Endothelial cell of umbilical vein (primary cell): ENCODE measurements around the gene TUFM. TPM values are rescaled to one million over a fixed set of nuclear protein-coding genes. Genes with fewer than 3 reads are reported as not detected.

Experiments used
- BruUV-seq: library from RNA; stranded (reverse); fragments of 400-500 nt; replicated peaks from 2 replicates; lab custom pipeline; 2021; lab: Mats Ljungman, UMichigan
- CTCF ChIA-PET: fragments of 300-600, 350-600 bp; sonication (Branson Sonifier 250); formaldehyde crosslinking; loops from one replicate; lab custom pipeline; 2021; ENCODE audit warnings: antibody characterized with exemption, inconsistent platforms; lab: Charles Lee
- POLR2A ChIA-PET: fragments of 300-600, 350-600 bp; sonication (Branson Sonifier 250); formaldehyde crosslinking; loops from one replicate; lab custom pipeline; 2021; ENCODE audit warnings: antibody characterized with exemption, inconsistent platforms; lab: Charles Lee
- DNase-seq: peaks from one replicate; pipeline ENCODE4 v3.0.0-alpha.2; 2011; ENCODE audit warnings: low read depth, low spot score
- FAIRE-seq: peaks from 2 replicates; lab custom pipeline; 2011; peaks lifted over from hg19 to GRCh38; lab: Jason Lieb, UNC
- H2AFZ ChIP-seq: 2 replicates; pipeline ENCODE4 v1.6.0; 2012; ENCODE audit warnings: low read depth, low read length, control low read depth, inconsistent platforms
- H3K27ac ChIP-seq: 2 replicates; pipeline ENCODE4 v1.5.1; 2011; ENCODE audit warnings: low read depth, mild to moderate bottlenecking, control low read depth, low read length, moderate library complexity; ENCODE audit not compliant: insufficient read depth
- H3K27me3 ChIP-seq, 2 experiments: 2 replicates each; pipeline versions ENCODE4 v1.6.0 to v1.6.1; 2011; ENCODE audit warnings: low read length in 2 of 2, mixed read lengths in 1 of 2; ENCODE audit not compliant: control insufficient read depth in 2 of 2, insufficient read depth in 2 of 2
- H3K36me3 ChIP-seq, 2 experiments: 2 replicates in 1 of 2; 3 replicates in 1 of 2; pipeline ENCODE4 v1.5.1; 2011; ENCODE audit warnings: low read length in 2 of 2, mild to moderate bottlenecking in 1 of 2, moderate library complexity in 1 of 2; ENCODE audit not compliant: control insufficient read depth in 2 of 2, insufficient read depth in 2 of 2; ENCODE audit errors: extremely low read depth in 1 of 2
- H3K4me1 ChIP-seq: 3 replicates; pipeline ENCODE4 v1.5.1; 2011; ENCODE audit warnings: mild to moderate bottlenecking, low read length; ENCODE audit not compliant: control insufficient read depth, insufficient read depth; ENCODE audit errors: extremely low read depth
- H3K4me2 ChIP-seq: 2 replicates; pipeline ENCODE4 v1.6.1; 2011; ENCODE audit warnings: low read length, control low read depth, mixed read lengths; ENCODE audit not compliant: insufficient read depth
- H3K4me3 ChIP-seq, 3 experiments: fragments of 200-600 bp in 1 of 3; sonication (generic), shearing (Covaris generic) in 1 of 3; replicated peaks in 1 of 3; 2 replicates each; pipeline ENCODE4 v1.5.1; 2011 to 2016; ENCODE audit warnings: control low read depth in 3 of 3, low read length in 3 of 3, mild to moderate bottlenecking in 2 of 3, inconsistent platforms in 1 of 3, low read depth in 1 of 3, moderate library complexity in 1 of 3; ENCODE audit not compliant: insufficient read depth in 1 of 3
- H3K79me2 ChIP-seq: 2 replicates; pipeline ENCODE4 v1.6.0; 2012; ENCODE audit warnings: low read length, inconsistent platforms; ENCODE audit not compliant: control insufficient read depth, insufficient read depth
- H3K9ac ChIP-seq: replicated peaks from 2 replicates; pipeline ENCODE3; 2011; ENCODE audit warnings: low read length, control low read depth; ENCODE audit not compliant: insufficient read depth; ENCODE audit errors: extremely low read depth
- H3K9me1 ChIP-seq: replicated peaks from 3 replicates; pipeline ENCODE4 v1.6.0; 2011; ENCODE audit warnings: mild to moderate bottlenecking, low read length; ENCODE audit not compliant: control insufficient read depth, insufficient read depth; ENCODE audit errors: extremely low read depth
- H3K9me3 ChIP-seq: replicated peaks from 2 replicates; pipeline ENCODE4 v1.5.1; 2012; ENCODE audit warnings: low read length, inconsistent platforms; ENCODE audit not compliant: control insufficient read depth, insufficient read depth
- H4K20me1 ChIP-seq: replicated peaks from 2 replicates; pipeline ENCODE3; 2011; ENCODE audit warnings: mild to moderate bottlenecking, low read length; ENCODE audit not compliant: control insufficient read depth, insufficient read depth; ENCODE audit errors: extremely low read depth
- FOS ChIP-seq: IDR thresholded peaks from 2 replicates; pipeline ENCODE4 v1.6.1; 2011; ENCODE audit warnings: mild to moderate bottlenecking, low read length, moderate library complexity, borderline replicate concordance; ENCODE audit not compliant: insufficient read depth
- JUN ChIP-seq: IDR thresholded peaks from 2 replicates; pipeline ENCODE4 v1.6.1; 2011; ENCODE audit warnings: borderline replicate concordance, low read depth; ENCODE audit not compliant: insufficient read length, insufficient read depth
- MYC ChIP-seq: IDR thresholded peaks from one replicate; pipeline ENCODE4 v1.6.1; 2011; ENCODE audit warnings: mild to moderate bottlenecking, low read depth, low read length
- POLR2AphosphoS5 ChIP-seq: IDR thresholded peaks from 2 replicates; pipeline ENCODE4 v1.6.1; 2012; ENCODE audit warnings: low read depth, mild to moderate bottlenecking, control low read depth, low read length, moderate library complexity; ENCODE audit not compliant: insufficient read depth
- dilution Hi-C: fragments of 300-500 bp; cut with MboI; formaldehyde crosslinking; loops from one replicate; pipeline ENCODE4 v1.15.0; 2019; ENCODE audit warnings: low sequenced_read_pairs; ENCODE audit not compliant: extremely low pct_ligation_motif_present
- intact Hi-C: fragments of 100-400 bp; cut with micrococcal nuclease; formaldehyde crosslinking; loops from one replicate; pipeline ENCODE4 v1.10.0; 2022
- polyA plus RNA-seq, 4 experiments: library from polyadenylated mRNA; depleted of rRNA in 3 of 4; stranded (reverse) in 3 of 4; unstranded in 1 of 4; fragments of >200 nt; gene quantifications; 2 replicates each; pipeline versions ENCODE4 v1.2.1 to v1.2.3, GENCODE V29; 2011 to 2012; ENCODE audit warnings: missing spikeins in 1 of 4
- total RNA-seq: library from RNA; stranded (reverse); gene quantifications from 2 replicates; pipeline ENCODE4 v1.2.3, GENCODE V29; 2021
- TF ChIP-seq, protein P1 (sequence below), 2 donors: IDR thresholded peaks; 1 replicate in 1 of 2; 2 replicates in 1 of 2; pipeline ENCODE4 v1.5.1; 2011; ENCODE audit warnings: low read length in 2 of 2, mild to moderate bottlenecking in 2 of 2, moderate library complexity in 2 of 2, control low read depth in 1 of 2, inconsistent platforms in 1 of 2, low read depth in 1 of 2; ENCODE audit not compliant: insufficient read depth in 1 of 2; ENCODE audit errors: extremely low read depth in 1 of 2
- TF ChIP-seq, protein P2 (sequence below): IDR thresholded peaks from 2 replicates; pipeline ENCODE4 v1.6.1; 2011; ENCODE audit not compliant: insufficient read depth, insufficient read length

Gene TUFM
- total and polyA plus RNA-seq, 2 donors (not counting 3 experiments of a cell fraction or from before 2014, with no cell fraction given): 186 to 227 TPM

DNA sequence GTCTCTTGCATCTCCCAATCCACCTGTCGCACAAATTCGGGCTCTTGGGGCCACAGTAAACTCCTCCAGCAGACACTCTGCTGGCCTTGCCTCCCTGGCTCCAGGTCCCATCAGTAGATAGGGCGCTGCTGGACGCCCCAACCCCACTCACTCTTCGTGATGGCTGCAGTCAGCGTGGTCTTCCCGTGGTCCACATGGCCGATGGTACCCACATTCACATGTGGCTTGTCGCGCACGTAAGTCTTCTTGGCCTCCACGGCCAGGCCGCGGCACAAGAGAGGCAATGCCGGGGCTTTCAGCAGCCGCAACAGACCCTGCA lies 428 bp downstream of the TUFM start:
- FAIRE-seq: no peak
- dilution Hi-C loops: no loop called here
- H3K79me2 ChIP-seq: peaks cover 27% of the 10 kb centered on the region

More for the DNA sequence above, 428 bp downstream of the TUFM start:
- H3K4me2 ChIP-seq: peak overlapping the region; percentile 85
- H3K4me1 ChIP-seq: peaks cover 13% of the 10 kb centered on the region
- no peak for DNase-seq
- no peaks in the 10 kb centered on the region for H4K20me1 ChIP-seq
- intact Hi-C loops: loop anchor here (1.0 kb wide), 5 partner anchors 18 to 105 kb away; partner anchors contain the start of genes NFATC2IP, RABEP2 and SH2B1
- peaks cover 9 to 23% of the 10 kb centered on the region in 2 experiments for H3K36me3 ChIP-seq
- H3K27ac ChIP-seq: peak overlapping the region; percentile 35
- ChIA-PET CTCF (interaction anchor here (0.8 to 3.1 kb wide), 8 partner anchors 11 to 128 kb away, joined by 3 to 20 read pairs (median 4); partner anchors contain the start of genes ATXN2L and SH2B1), POLR2A (interaction anchor here (0.8 to 2.3 kb wide), 2 partner anchors 18 to 23 kb away, joined by 7 to 13 read pairs; partner anchors contain the start of genes ATXN2L and SH2B1)
- H3K9ac ChIP-seq: peak overlapping the region; percentile 82
- no peaks in the 10 kb centered on the region for H3K27me3 ChIP-seq
- H3K4me3 ChIP-seq: peak overlapping the region; percentile 54 to 84 (median 67)
- H2AFZ ChIP-seq: peak overlapping the region; percentile 40
- H3K9me3 ChIP-seq: no peaks in the 10 kb centered on the region
- no peaks in the 10 kb centered on the region for H3K9me1 ChIP-seq
- TF ChIP-seq FOS (no peak), POLR2AphosphoS5 (no peak), MYC (no peak), JUN (no peak)
- TF ChIP-seq, protein P1, sequence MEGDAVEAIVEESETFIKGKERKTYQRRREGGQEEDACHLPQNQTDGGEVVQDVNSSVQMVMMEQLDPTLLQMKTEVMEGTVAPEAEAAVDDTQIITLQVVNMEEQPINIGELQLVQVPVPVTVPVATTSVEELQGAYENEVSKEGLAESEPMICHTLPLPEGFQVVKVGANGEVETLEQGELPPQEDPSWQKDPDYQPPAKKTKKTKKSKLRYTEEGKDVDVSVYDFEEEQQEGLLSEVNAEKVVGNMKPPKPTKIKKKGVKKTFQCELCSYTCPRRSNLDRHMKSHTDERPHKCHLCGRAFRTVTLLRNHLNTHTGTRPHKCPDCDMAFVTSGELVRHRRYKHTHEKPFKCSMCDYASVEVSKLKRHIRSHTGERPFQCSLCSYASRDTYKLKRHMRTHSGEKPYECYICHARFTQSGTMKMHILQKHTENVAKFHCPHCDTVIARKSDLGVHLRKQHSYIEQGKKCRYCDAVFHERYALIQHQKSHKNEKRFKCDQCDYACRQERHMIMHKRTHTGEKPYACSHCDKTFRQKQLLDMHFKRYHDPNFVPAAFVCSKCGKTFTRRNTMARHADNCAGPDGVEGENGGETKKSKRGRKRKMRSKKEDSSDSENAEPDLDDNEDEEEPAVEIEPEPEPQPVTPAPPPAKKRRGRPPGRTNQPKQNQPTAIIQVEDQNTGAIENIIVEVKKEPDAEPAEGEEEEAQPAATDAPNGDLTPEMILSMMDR (IDR thresholded peaks at IDR 0.05; ENCODE audit: extremely low read depth in 1 of 2, insufficient read depth in 1 of 2, low read depth in 1 of 2, low read length in 2 of 2): no peak
- TF ChIP-seq, protein P2, sequence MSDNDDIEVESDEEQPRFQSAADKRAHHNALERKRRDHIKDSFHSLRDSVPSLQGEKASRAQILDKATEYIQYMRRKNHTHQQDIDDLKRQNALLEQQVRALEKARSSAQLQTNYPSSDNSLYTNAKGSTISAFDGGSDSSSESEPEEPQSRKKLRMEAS: no peak
- TSS peak; percentile 59 for BruUV-seq
